ENCODE results near the gene ACOD1.
"Not testable (repeated sequence)": the region's sequence is repeated elsewhere in the genome, so short reads cannot be mapped to it uniquely, and the experiment has no call there.

ACOD1 gene

DNA sequence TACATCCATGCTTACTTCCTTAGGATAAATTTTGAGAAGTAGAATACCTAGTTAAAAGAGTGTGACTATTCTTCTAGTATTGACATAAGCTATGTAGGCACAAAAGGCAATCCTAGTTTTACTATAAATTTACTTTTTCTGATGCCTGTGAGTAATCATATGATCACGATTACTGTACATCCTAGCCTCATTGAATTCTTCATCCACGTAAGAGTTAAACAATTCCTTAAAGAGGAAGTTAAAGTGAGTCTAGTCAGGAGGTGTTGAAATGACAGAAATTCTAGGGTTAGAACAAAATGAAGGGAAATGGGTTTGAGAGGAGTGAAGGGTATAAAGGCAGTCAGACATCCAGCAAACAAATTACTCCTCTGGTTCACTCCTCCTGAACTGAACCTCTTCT lies at the start of gene ACOD1:
ACOD1 (plus strand) TSS at position 363 of the 400 bp plus-strand sequence. CDS start 48 bp downstream, outside the sequence.
- no peak for DNase-seq

DNA sequence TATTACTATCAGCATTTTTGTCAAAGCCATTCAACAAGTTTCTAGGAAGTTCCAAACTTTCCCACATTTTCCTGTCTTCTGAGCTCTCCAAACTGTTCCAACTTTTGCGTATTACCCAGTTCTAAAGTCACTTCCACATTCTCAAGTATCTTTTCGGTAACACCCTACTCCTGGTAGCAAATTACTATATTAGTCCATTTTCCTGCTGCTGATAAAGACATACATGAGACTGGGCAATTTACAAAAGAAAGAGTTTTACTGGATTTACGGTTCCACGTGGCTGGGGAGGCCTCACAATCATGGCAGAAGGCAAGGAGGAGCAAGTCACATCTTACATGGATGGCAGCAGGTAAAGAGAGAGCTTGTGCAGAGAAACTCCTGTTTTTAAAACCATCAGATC lies 49.2 kb upstream of the ACOD1 start:
- not testable (repeated sequence) for DNase-seq

GRCh38 chr13:76903544-76904162 lies 44.7 kb upstream of the ACOD1 start:
- DNase-seq = peak; percentile 87

DNA sequence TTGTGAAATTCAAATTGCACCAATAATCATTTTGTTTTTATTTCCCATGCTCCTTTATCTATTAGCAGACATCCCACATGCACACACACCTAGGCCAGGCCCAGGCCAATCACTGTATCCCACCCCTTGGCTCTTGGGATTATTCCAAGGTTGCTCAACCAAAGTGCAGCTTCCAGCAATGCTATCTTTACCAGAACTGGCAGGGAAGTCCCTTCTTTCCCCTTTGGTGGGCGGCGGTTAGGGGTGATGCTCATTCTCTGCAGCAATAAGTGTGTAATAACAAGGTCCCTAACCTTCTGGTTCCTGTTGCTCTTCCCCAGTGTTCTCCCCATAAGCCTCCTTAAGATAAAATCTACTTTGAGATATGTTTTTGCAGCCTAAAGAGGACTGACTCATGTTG lies 43.8 kb upstream of the ACOD1 start:
- DNase-seq = no peak

GRCh38 chr13:76912476-76912875 lies 35.8 kb upstream of the ACOD1 start:
- DNase-seq = no peak

- no peak for DNase-seq
Measured at GRCh38 chr13:76913898-76914297, 34.4 kb upstream of the ACOD1 start.

GRCh38 chr13:76917095-76917494 lies 31.2 kb upstream of the ACOD1 start:
- DNase-seq = no peak

DNA sequence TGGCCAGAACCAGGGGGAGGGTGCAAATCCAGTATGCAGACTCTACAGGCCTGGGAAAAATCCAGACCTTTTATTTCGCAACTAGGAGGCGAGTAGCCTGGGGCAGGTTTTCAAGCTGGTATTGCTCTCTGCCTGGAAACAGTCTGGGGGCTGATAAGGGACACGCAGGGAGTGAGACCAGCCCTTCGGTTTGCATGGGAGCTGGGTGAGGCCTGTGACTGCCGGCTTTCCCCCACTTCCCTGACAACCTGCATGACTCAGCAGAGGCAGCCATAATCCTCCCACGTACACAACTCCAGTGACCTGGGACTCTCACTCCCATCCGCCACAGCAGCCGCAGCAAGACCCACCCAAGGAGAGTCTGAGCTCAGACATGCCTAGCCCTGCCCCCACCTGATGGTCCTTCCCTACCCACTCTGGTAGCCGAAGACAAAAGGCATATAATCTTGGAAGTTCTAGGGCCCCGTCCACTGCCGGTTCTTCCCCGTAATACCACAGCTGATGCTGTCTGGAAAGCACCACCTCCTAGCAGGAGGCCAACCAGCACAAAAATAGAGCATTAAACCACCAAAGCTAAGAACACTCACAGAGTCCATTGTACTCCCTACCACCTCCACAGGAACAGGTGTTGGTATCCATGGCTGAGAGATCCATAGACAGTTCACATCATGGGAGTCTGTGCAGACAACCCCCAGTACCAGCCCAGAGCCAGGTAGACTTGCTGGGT lies 30.4 kb upstream of the ACOD1 start:
- DNase-seq = peak; percentile 97

- DNase-seq = no peak
Measured at GRCh38 chr13:76921516-76921915, 26.8 kb upstream of the ACOD1 start.

GRCh38 chr13:76925115-76925514 lies 23.2 kb upstream of the ACOD1 start:
- DNase-seq = no peak

- no peak for DNase-seq
Measured at GRCh38 chr13:76927955-76928354, 20.4 kb upstream of the ACOD1 start.

GRCh38 chr13:76928456-76928855 lies 19.9 kb upstream of the ACOD1 start:
- peak; percentile 56 for DNase-seq

DNA sequence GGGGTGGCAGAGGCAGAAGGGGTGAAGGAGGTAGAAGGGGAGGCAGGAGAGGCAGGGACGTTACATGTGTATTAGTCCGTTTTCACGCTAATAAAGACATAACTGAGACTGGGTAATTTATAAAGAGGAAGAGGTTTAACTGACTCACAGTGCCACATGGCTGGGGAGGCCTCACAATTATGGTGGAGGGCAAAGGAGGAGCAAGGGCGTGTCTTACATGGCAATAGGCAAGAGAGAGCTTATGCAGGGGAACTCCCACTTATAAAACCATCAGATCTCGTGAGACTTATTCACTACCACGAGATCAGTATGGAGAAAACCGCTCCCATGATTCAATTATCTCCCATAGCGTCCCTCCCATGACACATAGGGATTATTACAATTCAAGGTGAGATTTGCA lies 19.0 kb upstream of the ACOD1 start:
- DNase-seq = no peak

GRCh38 chr13:76929851-76930374 lies 18.4 kb upstream of the ACOD1 start:
- DNase-seq = no peak

- no peak for DNase-seq
Measured at GRCh38 chr13:76932076-76932475, 16.2 kb upstream of the ACOD1 start.

DNA sequence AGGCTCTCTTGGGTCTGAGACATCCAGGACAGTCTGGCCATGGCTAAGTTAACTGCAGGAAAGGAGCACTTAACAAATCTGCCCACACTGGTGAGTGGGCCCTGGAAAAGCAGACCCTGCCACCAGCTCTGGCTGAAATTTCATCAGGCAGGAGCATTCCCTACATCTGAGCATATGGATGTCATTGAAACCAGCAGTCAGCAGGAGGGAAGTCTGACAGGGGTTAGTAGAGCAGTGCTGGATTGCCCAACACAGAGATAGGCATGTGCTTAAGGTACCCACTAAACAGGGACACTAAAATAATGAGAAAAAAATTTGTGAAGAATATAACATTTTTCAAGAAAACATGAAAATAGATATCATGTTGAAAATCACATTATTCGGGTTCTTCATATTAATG lies 13.6 kb upstream of the ACOD1 start:
- DNase-seq = no peak

- DNase-seq = no peak
Measured at GRCh38 chr13:76936763-76937162, 11.5 kb upstream of the ACOD1 start.

GRCh38 chr13:76937281-76937820 lies 11.0 kb upstream of the ACOD1 start:
- no peak for DNase-seq

DNA sequence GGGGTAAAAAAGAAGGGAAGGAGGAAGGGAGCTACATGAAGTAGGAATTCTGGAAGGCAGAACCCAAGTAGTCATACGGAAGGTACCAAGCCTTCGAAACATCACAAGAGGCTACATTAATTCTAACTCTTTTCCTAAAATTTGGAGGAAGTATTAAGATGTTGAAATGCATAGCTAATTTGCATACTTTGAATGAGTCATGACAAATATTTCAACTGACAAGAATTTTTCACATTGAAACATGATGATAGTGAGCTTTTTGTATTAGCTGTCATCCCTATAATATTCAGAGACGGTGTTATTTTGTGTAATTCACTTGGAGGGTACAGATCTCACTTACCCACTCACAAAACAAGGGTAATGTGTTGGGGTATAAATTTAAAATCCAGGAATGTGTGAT lies 9.1 kb upstream of the ACOD1 start:
- no peak for DNase-seq

DNA sequence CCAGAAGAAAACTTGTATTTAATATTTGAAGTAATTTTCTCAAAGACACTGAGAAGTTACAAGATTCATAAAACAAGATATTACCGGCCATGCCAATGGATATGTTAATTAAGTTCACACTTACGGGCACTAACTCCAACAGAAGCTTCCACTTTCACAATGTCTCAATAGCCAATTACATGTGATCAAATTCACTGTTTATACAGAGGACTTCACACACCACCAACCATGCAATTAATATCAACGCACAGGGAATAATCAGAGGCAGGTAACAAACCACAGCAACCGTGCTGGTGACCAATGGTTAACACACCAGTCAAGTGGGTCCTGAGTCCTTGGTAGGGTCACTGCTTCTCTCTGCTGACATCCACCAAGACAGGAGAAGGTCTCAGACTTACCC lies 5.9 kb upstream of the ACOD1 start:
- DNase-seq = no peak

DNA sequence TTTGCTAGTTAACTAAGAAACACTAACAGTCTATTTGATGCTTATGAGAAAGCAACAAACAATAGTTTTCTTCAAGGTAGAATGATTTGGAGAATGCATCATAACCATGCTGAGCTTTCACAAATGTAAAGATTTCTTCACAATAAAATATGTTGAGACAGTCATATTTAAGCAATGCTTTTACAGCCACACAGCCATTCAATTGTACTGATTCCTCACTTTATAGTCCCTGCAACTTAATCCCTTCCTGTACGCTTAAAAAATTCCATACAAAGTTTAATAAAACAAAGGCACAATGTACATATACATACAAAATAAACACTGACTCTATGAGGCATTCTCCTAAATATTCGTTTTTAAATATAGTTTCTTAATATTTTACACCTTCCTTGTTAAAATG lies 4.7 kb upstream of the ACOD1 start:
- no peak for DNase-seq

- DNase-seq = no peak
Measured at GRCh38 chr13:76944456-76944855, 3.9 kb upstream of the ACOD1 start.

DNA sequence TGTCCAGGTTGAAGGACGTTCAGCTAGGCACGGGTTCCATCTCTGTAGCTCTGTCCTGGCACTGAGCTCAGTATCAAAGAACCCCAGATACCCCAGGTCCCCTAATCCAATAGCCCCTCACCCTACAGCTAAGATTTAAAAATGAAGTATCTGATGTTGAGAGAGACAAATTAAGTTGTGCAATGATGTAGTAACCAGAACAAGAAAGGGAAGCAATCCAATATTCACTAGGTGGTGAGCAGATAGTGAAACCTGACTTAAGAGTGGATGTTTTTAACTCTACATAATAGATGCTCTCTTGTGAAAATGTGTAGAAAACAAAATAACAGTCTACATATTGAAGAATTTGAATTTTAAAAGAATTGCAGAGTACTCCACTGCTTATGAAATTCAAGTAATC lies 1.8 kb downstream of the ACOD1 start:
- DNase-seq = no peak

DNA sequence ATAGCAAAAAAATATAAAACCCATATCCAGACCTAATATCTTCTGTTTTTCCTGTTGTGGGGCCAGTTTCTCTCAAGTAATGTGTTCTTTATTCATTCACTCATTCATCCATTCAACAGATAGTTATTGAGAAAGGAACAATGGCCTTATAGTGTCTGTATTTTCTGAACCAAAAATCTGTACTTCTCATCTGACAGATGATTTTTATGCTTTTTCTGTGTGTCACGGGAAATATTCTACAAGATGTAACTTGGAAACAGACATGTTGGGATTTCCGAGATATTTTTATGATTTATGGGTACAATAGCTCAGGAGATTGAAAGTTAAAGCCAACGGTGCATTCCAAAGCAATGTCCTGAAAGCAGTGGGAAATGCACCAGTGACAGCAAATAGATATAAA lies 5.7 kb downstream of the ACOD1 start:
- DNase-seq = no peak

Data from islet precursor cell (in vitro differentiated cells).